HG03097 (cell line): ENCODE measurements around the gene GJB1.

Experiments used
- ATAC-seq: cut with Tn5 transposase; IDR thresholded peaks from one replicate; pipeline ENCODE4 v1.9.1; 2021; ENCODE audit not compliant: unreplicated experiment, low FRiP score

Gene GJB1

DNA sequence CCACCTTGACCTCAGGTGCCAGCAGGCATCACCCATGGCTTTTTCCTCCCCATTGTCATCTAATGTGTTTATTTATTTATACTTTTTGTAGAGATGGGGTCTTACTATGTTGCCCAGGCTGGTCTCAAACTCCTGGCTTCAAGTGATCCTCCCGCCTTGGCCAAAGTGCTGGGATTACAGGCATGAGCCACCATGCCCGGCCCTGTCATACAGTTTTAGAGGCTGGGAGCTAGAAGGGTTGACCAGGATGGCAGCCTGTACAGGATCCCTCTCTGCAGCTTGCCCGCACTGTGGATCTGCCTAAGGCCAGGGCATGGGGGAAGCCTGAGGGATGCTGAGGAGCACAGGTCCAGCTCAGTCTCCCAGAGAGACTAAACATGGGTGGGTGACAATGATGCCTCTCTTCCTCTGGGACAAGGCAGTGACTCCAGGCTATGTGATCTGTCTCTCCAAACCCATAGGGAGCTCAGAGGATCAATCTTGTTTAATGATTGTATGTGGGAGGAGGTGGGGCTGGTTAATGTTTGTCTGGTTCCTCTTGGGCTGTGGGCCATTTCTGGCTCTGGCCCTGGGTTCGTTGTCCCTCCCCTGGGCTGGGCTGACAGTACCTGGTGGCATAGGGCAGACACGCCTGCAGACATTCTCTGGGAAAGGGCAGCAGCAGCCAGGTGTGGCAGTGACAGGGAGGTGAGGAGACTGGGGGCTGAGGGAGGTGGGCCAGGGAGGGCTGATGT, 8.3 kb upstream of the GJB1 start:
- ATAC-seq = no peak

- ATAC-seq = no peak
Measured at GRCh38 chrX:71215338-71215912, 7.6 kb upstream of the GJB1 start.

- no peak for ATAC-seq
Measured at GRCh38 chrX:71216485-71216884, 6.5 kb upstream of the GJB1 start.

- ATAC-seq = no peak
Measured at GRCh38 chrX:71217298-71217697, 5.7 kb upstream of the GJB1 start.

- ATAC-seq = no peak
Measured at GRCh38 chrX:71221145-71221544, 1.9 kb upstream of the GJB1 start.

DNA sequence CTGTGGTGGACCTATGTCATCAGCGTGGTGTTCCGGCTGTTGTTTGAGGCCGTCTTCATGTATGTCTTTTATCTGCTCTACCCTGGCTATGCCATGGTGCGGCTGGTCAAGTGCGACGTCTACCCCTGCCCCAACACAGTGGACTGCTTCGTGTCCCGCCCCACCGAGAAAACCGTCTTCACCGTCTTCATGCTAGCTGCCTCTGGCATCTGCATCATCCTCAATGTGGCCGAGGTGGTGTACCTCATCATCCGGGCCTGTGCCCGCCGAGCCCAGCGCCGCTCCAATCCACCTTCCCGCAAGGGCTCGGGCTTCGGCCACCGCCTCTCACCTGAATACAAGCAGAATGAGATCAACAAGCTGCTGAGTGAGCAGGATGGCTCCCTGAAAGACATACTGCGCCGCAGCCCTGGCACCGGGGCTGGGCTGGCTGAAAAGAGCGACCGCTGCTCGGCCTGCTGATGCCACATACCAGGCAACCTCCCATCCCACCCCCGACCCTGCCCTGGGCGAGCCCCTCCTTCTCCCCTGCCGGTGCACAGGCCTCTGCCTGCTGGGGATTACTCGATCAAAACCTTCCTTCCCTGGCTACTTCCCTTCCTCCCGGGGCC, 1.2 kb downstream of the GJB1 start:
- no peak for ATAC-seq

DNA sequence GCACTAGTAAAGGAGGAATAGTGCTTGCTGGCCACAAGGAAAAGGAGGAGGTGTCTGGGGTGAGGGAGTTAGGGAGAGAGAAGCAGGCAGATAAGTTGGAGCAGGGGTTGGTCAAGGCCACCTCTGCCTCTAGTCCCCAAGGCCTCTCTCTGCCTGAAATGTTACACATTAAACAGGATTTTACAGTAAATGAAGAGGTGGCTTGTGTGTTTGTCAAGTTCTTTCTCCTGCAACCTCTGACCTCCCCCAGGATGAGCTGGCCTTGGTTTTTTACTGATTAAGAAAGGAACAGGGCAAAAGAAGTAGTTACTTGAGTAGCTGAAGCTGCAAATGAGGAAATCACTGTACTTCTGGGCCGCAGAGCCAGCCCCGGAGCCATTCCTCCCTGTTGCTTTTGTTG, 2.0 kb downstream of the GJB1 start:
- ATAC-seq = no peak

DNA sequence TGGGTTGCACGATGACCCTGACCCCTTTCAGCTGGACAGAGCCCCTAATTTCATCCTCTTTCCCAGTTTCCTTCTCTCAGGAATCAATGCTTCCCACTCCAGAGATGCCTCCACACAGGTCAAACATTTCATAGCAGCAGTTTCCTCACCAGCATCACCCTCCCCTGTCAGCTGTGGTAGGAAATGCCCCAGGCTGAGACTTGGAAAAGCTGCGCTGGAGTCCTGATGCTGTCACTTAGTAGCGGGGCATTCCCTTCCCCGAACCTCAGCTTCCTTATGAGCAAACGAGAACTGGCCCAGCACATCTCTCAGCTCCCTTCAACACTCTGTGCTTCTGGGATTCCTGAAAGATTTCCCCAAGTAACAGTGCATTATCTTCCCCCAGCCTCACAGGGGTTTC, 2.7 kb downstream of the GJB1 start:
- ATAC-seq = no peak

GRCh38 chrX:71227370-71228062, 4.5 kb downstream of the GJB1 start:
- no peak for ATAC-seq

DNA sequence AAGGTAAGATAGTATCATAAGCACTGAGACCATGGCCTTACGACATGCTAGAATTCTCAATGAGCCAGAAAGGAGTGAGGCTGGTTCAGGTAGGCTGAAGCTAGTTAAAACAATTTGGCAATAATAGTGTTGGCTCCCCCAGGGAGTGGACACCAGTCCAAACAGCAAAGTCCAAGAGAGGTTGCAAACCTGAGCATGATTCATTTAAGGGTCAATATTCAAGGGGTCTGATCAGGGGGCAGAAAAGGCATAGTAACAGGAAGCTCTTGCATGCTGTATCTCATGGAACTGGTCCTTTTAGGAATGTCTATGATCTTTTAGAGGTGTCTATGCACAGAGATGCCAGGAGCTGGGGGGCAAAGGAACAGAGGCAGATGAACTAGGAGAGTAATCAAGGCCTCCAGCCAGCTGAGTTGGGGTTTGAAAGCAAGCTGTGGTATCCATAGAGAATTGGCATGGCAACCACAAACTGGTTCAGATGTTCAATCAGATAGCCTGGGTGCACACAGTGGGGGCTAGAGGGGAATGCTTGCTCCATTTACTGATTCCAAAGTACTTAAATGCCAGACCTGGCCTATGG, 5.1 kb downstream of the GJB1 start:
- ATAC-seq = no peak

DNA sequence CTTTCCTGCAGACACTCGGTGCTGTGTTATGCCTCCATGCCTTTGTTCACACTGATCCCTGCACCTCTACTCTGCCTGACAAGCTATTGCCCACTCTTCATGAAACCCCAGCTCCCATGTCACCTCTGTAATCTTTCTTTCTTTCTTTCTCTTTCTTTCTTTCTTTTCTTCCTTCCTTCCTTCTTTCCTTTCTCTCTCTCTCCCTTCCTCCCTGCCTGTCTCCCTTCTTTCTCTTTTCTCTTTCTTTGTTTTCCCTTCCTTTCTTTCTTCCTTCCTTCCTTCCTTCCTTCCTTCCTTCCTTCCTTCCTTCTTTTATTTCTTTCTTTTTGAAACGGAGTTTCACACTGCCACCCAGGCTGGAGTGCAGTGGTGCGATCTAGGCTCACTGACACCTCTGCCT, 12.5 kb downstream of the GJB1 start:
- no peak for ATAC-seq

DNA sequence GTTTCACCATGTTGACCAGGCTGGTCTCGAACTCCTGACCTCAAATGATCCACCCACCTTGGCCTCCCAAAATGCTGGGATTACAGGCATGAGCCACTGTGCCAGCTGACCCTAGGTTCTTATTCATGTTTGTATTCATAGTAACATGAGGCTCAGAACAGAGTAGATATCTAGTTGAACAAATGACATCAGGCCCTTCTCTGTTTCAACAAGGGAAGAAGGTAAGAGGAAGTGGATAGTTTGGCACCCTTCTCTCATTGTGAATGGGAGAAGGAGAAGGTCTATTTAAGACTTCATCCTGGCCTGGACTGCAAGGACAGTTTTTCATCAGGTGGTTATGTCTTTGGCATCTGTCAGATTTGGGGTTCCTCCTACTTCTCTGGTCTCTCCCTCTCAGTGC, 13.8 kb downstream of the GJB1 start:
- no peak for ATAC-seq

DNA sequence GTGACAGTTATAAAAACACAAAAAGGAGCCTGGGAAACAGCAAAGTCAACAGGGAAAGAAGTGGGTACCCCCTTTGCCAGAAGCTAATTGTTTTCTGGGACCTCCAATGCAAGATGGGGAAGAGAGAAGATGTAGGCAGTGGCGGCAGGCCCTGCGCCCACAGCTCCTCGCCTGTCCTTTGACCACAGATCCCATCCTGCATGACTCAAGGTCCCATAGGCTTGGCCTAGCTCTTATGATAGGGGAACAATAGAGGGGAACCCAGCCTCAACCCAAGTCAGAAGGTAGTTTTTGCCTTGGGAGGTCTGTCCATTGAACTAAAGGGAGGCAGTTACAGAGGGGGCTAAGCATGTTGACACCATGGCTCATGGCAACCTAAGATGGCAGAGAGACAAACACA, 16.8 kb downstream of the GJB1 start:
- ATAC-seq = no peak

DNA sequence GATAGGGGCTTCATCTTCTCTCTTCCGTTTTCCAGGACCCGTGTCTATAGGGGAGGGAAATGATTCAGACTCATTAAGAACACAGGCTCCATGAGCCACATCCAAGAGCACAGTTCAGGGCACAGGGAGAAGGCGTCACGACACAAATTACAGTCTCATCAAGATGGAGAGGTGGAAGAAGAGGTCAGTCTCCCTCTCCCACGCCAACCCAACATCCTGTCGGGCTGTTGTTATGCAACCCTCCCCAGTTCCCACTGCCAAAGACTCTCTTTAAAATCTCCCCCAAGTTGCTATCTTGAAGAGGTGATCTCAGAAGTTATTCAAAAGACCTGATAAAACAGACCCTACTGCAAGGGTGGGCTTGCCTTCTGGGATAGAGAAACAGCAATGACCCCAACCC, 18.3 kb downstream of the GJB1 start:
- ATAC-seq = no peak

DNA sequence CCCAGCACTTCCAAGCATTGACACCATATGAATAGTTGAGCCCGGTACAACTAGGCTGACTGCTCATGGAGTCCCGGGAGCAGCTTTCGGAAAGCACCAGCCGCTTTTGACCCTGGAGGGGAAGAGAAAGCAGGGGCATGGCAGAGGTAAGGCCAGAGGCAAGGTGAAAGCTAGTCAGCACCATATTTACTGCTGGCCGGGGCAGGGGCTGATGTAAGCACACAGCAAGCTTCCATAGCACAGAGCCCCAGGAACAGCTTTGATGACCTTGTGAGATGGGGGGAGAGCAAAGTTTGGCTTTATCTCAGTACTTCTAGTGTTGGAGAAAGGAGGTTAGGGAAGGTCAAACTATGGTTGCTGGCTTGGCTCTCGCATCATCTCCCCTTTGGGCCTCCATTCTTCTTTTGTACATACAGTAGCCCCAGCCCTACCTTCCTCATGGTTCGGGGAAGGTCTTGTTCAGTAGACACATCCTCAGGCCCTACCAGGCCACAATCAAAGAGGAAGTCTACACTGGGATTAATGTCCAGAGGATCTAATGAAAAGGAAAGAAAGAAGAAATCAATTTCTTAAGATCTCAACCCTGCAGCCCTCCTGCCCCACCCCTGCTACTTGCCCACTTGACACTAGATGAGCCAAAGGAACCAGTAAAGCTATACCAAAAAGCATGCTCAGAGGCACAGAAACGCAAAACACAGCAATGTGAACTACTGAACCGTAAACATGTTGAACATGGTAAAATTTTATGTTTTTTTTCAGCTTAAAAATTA, 21.5 kb downstream of the GJB1 start:
- no peak for ATAC-seq

GRCh38 chrX:71245159-71245558, 22.1 kb downstream of the GJB1 start:
- ATAC-seq = no peak

DNA sequence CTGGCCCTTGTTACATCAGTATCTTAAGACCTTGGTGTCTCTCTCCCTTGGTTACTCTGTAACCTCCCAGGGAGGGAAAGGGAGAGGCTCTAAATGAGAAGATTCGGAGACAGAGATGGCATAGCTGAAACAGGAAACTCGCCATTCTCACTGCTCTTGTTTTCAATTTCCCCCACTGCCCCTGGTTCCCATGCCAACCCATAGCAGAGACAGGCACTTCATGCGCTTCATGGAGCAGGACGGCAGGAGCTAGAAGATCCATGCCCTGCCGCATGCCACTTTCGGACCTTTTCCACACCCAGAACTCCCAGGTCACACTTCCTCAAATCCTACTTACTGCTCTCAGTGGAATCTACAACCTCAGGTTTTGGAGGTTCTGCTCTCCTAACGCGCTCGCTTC, 27.8 kb downstream of the GJB1 start:
- ATAC-seq = no peak

GRCh38 chrX:71251466-71251973, 28.5 kb downstream of the GJB1 start:
- no peak for ATAC-seq

- ATAC-seq = no peak
Measured at GRCh38 chrX:71252221-71252620, 29.2 kb downstream of the GJB1 start.
